Adrenal gland (tissue), 5 donors: ENCODE data around the gene COL8A2.

Source experiments
- POLR2A ChIP-seq, 2 donors: fragments of 450-650 bp; IDR thresholded peaks; one replicate each; pipeline ENCODE4 v1.6.1; 2017; ENCODE audit warnings: antibody characterized with exemption in 2 of 2, mild to moderate bottlenecking in 2 of 2, moderate library complexity in 1 of 2
- TF ChIP-seq, protein P1 (sequence below), 6 experiments: fragments of 450-650 bp in 4 of 6; fragments of 200-600 bp in 2 of 6; sonication (generic) in 1 of 6; IDR thresholded peaks; 1 replicate in 5 of 6; 2 replicates in 1 of 6; pipeline versions ENCODE4 v1.5.1 to v1.8.0; 2016 to 2021; ENCODE audit warnings: antibody characterized with exemption in 6 of 6, mild to moderate bottlenecking in 2 of 6, moderate library complexity in 1 of 6
- donor health status: DM: no; HTN: no; CAD: no.

GRCh38 chr1:36088577-36089392 lies 36.2 kb downstream of the COL8A2 start, which contains the start of gene ADPRS:
- TF ChIP-seq, protein P1, sequence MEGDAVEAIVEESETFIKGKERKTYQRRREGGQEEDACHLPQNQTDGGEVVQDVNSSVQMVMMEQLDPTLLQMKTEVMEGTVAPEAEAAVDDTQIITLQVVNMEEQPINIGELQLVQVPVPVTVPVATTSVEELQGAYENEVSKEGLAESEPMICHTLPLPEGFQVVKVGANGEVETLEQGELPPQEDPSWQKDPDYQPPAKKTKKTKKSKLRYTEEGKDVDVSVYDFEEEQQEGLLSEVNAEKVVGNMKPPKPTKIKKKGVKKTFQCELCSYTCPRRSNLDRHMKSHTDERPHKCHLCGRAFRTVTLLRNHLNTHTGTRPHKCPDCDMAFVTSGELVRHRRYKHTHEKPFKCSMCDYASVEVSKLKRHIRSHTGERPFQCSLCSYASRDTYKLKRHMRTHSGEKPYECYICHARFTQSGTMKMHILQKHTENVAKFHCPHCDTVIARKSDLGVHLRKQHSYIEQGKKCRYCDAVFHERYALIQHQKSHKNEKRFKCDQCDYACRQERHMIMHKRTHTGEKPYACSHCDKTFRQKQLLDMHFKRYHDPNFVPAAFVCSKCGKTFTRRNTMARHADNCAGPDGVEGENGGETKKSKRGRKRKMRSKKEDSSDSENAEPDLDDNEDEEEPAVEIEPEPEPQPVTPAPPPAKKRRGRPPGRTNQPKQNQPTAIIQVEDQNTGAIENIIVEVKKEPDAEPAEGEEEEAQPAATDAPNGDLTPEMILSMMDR (IDR thresholded peaks at IDR 0.05) = peak; percentile 86 to 99 (median 98)
- TF ChIP-seq POLR2A (IDR thresholded peaks at IDR 0.05) = peak; percentile 92 to 94
